Neural cell (in vitro differentiated cells): Measurements from ENCODE around the gene FAM168B. TPM values are rescaled to one million over a fixed set of nuclear protein-coding genes. Genes with fewer than 3 reads are reported as not detected.

ENCODE experiments used
- H2AFZ ChIP-seq: fragments of 200-600, 300-800 bp; sonication (generic), shearing (Covaris generic); 2 replicates; pipeline ENCODE4 v1.6.0; 2014; ENCODE audit warnings: low read depth, mild to moderate bottlenecking, antibody characterized with exemption, low read length, moderate library complexity
- H3F3A ChIP-seq: fragments of 200-600 bp; shearing (Covaris generic); 2 replicates; pipeline ENCODE4 v1.6.1; 2016; ENCODE audit warnings: mild to moderate bottlenecking, moderate library complexity, mixed read lengths, antibody characterized with exemption, low read length; ENCODE audit not compliant: insufficient read depth, poor library complexity, severe bottlenecking
- H3K27ac ChIP-seq: fragments of 200-600, 300-800 bp; sonication (generic), shearing (Covaris generic); 2 replicates; pipeline ENCODE4 v1.5.1; 2014; ENCODE audit warnings: mild to moderate bottlenecking, low read length, moderate library complexity
- H3K27me3 ChIP-seq: fragments of 300-800, 200-600 bp; sonication (generic), shearing (Covaris generic); 2 replicates; pipeline ENCODE4 v1.6.0; 2014; ENCODE audit warnings: mild to moderate bottlenecking, low read depth, low read length, moderate library complexity; ENCODE audit not compliant: insufficient read depth
- H3K36me3 ChIP-seq: fragments of 300-800, 200-600 bp; sonication (generic), shearing (Covaris generic); 2 replicates; pipeline ENCODE4 v1.5.1; 2014; ENCODE audit warnings: mild to moderate bottlenecking, antibody characterized with exemption, low read length, moderate library complexity; ENCODE audit not compliant: insufficient read depth
- H3K4me2 ChIP-seq: fragments of 300-800, 200-600 bp; sonication (generic), shearing (Covaris generic); 2 replicates; pipeline ENCODE4 v1.6.0; 2014; ENCODE audit warnings: mild to moderate bottlenecking, low read length
- H3K4me3 ChIP-seq: fragments of 300-800, 200-600 bp; sonication (generic), shearing (Covaris generic); 2 replicates; pipeline ENCODE4 v1.5.1; 2014; ENCODE audit warnings: mild to moderate bottlenecking, low read length, moderate library complexity
- H3K79me2 ChIP-seq: fragments of 200-600 bp; shearing (Covaris generic); replicated peaks from 2 replicates; pipeline ENCODE4 v1.6.0; 2014; ENCODE audit warnings: mild to moderate bottlenecking, low read length, moderate library complexity; ENCODE audit not compliant: insufficient read depth
- H3K9ac ChIP-seq: fragments of 300-800, 200-600 bp; sonication (generic), shearing (Covaris generic); 2 replicates; pipeline ENCODE4 v1.6.1; 2016; ENCODE audit warnings: mild to moderate bottlenecking, low read length, mixed read lengths
- H3K9me2 ChIP-seq: fragments of 200-600 bp; shearing (Covaris generic); 2 replicates; pipeline ENCODE4 v1.6.1; 2016; ENCODE audit warnings: mild to moderate bottlenecking, low read length, mixed read lengths; ENCODE audit not compliant: insufficient read depth
- H3K9me3 ChIP-seq: fragments of 200-600, 300-800 bp; sonication (generic), shearing (Covaris generic); 2 replicates; pipeline ENCODE4 v1.6.1; 2016; ENCODE audit warnings: mild to moderate bottlenecking, mixed run types, low read length, moderate library complexity, mixed read lengths
- H4K20me1 ChIP-seq: fragments of 200-600 bp; shearing (Covaris generic); 2 replicates; pipeline ENCODE4 v1.6.1; 2016; ENCODE audit warnings: mild to moderate bottlenecking, mixed run types; ENCODE audit not compliant: insufficient read depth
- CTCF ChIP-seq: fragments of 450-650 bp; IDR thresholded peaks from 2 replicates; pipeline ENCODE4 v1.5.1; 2014; ENCODE audit warnings: antibody characterized with exemption, mild to moderate bottlenecking, moderate library complexity; ENCODE audit not compliant: poor library complexity, severe bottlenecking
- EP300 ChIP-seq: fragments of 450-650 bp; conservative IDR thresholded peaks from 2 replicates; pipeline ENCODE4 v1.6.1; 2014; ENCODE audit warnings: antibody characterized with exemption, mild to moderate bottlenecking, moderate library complexity; ENCODE audit not compliant: poor library complexity, severe bottlenecking
- EZH2 ChIP-seq: fragments of 200-600, 300-800 bp; shearing (Covaris generic), sonication (generic); IDR thresholded peaks from 2 replicates; pipeline ENCODE4 v1.6.1; 2014; ENCODE audit warnings: antibody characterized with exemption, low read length, borderline replicate concordance, mild to moderate bottlenecking; ENCODE audit not compliant: insufficient read depth, poor library complexity, severe bottlenecking
- MXI1 ChIP-seq: fragments of 450-650 bp; conservative IDR thresholded peaks from 2 replicates; pipeline ENCODE4 v1.6.1; 2014; ENCODE audit warnings: antibody characterized with exemption, mild to moderate bottlenecking; ENCODE audit not compliant: poor library complexity, severe bottlenecking
- POLR2AphosphoS5 ChIP-seq: IDR thresholded peaks from 2 replicates; pipeline ENCODE4 v1.6.1; 2012
- RAD21 ChIP-seq: fragments of 450-650 bp; conservative IDR thresholded peaks from 2 replicates; pipeline ENCODE4 v1.6.1; 2014; ENCODE audit warnings: antibody characterized with exemption, mild to moderate bottlenecking, moderate library complexity
- REST ChIP-seq: IDR thresholded peaks from 2 replicates; pipeline ENCODE4 v1.6.1; 2012; ENCODE audit warnings: borderline replicate concordance
- SMC3 ChIP-seq: fragments of 450-650 bp; conservative IDR thresholded peaks from 2 replicates; pipeline ENCODE4 v1.6.1; 2014; ENCODE audit warnings: antibody characterized with exemption, mild to moderate bottlenecking, moderate library complexity; ENCODE audit not compliant: poor library complexity
- TAF1 ChIP-seq: IDR thresholded peaks from 2 replicates; pipeline ENCODE4 v1.6.1; 2012; ENCODE audit warnings: low read depth
- polyA plus RNA-seq: library from polyadenylated mRNA; depleted of rRNA; stranded (reverse); fragments of >200 nt; gene quantifications from 2 replicates; pipeline ENCODE4 v1.2.3, GENCODE V29; 2014

Gene FAM168B
- polyA plus RNA-seq, 1 donor from 2014 or later: 162 TPM

GRCh38 chr2:131044075-131044756 is 49.0 kb downstream of the FAM168B start:
- TF ChIP-seq REST: no peak
- no peak for TF ChIP-seq MXI1
- no peak for TF ChIP-seq TAF1
- no peak for TF ChIP-seq EZH2
- no peak for TF ChIP-seq EP300
- no peak for TF ChIP-seq RAD21
- TF ChIP-seq SMC3: no peak
- TF ChIP-seq POLR2AphosphoS5: no peak
- TF ChIP-seq CTCF: no peak
- Histone ChIP-seq H3K79me2 (no peaks in the 10 kb centered on the region), H3K36me3 (peaks cover 2% of the 10 kb centered on the region), H3K9ac (no peak overlapping the region), H3K9me2 (no peaks in the 10 kb centered on the region), H3K4me2 (no peak overlapping the region), H3K4me3 (no peak overlapping the region), H2AFZ (no peak overlapping the region), H3F3A (no peaks in the 10 kb centered on the region), H3K27ac (no peak overlapping the region), H3K27me3 (no peaks in the 10 kb centered on the region), H3K9me3 (no peaks in the 10 kb centered on the region), H4K20me1 (no peaks in the 10 kb centered on the region)

GRCh38 chr2:131043199-131044074 is 49.8 kb downstream of the FAM168B start:
- no peak overlapping the region for H3K4me3 ChIP-seq
- H3K27ac ChIP-seq: no peak overlapping the region
- no peaks in the 10 kb centered on the region for H3K27me3 ChIP-seq
- H3K9ac ChIP-seq: no peak overlapping the region
- H4K20me1 ChIP-seq: no peaks in the 10 kb centered on the region
- no peaks in the 10 kb centered on the region for H3F3A ChIP-seq
- TF ChIP-seq RAD21 (no peak), CTCF (no peak), POLR2AphosphoS5 (no peak), TAF1 (no peak), EP300 (no peak), MXI1 (no peak), SMC3 (no peak), REST (no peak), EZH2 (no peak)
- H3K4me2 ChIP-seq: no peak overlapping the region
- H3K9me3 ChIP-seq: no peaks in the 10 kb centered on the region
- no peaks in the 10 kb centered on the region for H3K79me2 ChIP-seq
- H3K36me3 ChIP-seq: no peaks in the 10 kb centered on the region
- H2AFZ ChIP-seq: no peak overlapping the region
- H3K9me2 ChIP-seq: no peaks in the 10 kb centered on the region
